Activated T-cell treated with anti-CD3 and anti-CD28 coated beads, Interleukin-2, amount 50 U/mL, for 48 hours (primary cell): ENCODE results near the gene ANKLE2.

Experiments
- DNase-seq, 2 experiments: peaks; one replicate each; pipeline ENCODE4 v3.0.0-alpha.2; 2020

ANKLE2 gene

DNA sequence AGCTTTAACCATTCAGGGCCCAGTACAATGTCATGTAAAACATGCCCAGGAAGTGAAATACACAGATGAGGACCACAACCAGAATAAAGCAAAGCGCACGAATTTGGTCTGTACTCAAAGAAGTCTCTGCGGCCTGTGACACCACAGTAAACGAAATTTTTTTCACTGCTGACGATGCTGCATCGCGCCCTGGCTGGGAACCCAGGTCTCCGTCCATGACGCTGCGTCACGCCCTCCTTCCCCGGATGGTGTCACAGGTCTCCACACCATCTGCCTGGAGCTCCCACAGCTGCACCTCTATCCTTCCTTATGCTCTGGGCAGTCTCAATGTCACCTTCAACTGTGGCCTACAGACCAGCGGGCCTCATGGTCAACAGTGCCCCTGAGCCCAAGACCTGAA lies 17.8 kb downstream of the ANKLE2 start:
- DNase-seq, result no peak

DNA sequence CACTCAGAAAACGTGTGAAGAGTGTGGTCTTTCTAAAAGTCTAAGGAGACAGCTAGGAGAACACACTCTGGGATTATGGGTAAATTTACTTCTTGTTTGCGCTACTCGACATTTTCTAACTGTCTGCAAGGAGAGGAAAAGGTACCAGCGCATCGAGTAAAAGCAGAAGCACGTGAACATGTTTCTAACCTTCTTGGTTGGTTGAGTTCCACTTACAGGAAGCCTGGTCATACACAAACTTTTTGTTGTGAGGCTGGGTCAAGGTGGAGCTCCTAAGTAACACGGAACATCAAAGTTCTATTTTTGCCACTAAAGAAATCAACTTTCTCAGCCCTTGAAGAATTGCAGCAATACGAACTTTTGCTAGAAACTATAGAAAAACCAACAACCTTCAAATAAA lies 20.0 kb downstream of the ANKLE2 start:
- DNase-seq, result no peak

DNA sequence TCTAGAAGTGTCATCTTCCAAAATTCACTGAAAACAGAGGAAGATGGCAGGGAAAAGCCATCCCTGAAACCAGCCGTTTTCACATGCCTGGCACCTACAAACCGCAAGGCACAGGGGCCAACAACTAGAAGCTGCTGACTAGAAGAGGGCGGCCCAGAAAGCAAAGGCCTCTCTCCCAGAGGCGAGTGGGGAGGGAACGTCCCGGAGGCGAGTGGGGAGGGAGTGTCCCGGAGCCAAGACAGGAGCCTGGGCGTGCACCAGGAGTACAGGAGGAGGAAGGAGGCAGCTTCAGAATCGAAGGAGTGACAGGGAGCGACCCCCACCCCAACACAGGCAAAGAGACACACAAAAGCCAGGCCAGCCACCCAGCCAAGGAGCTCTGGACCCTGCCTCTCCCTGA lies 21.0 kb downstream of the ANKLE2 start:
- DNase-seq, result no peak

DNA sequence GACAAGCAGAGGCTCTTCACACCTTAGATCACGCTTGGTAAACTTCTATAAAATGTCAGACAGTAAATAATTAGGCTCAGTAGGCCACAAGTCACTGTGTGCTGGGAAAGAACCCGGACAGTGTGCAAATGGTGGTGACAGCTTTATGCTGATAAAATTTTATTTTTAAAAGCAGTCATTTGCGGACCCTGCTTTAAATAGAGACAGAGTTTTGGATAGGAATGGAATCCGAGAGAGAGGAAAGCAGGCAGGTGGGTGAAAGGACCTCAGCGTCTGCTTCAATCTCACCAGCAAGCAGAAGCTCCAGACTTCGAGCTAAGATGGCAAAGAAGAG lies 21.4 kb downstream of the ANKLE2 start:
- no peak for DNase-seq

DNA sequence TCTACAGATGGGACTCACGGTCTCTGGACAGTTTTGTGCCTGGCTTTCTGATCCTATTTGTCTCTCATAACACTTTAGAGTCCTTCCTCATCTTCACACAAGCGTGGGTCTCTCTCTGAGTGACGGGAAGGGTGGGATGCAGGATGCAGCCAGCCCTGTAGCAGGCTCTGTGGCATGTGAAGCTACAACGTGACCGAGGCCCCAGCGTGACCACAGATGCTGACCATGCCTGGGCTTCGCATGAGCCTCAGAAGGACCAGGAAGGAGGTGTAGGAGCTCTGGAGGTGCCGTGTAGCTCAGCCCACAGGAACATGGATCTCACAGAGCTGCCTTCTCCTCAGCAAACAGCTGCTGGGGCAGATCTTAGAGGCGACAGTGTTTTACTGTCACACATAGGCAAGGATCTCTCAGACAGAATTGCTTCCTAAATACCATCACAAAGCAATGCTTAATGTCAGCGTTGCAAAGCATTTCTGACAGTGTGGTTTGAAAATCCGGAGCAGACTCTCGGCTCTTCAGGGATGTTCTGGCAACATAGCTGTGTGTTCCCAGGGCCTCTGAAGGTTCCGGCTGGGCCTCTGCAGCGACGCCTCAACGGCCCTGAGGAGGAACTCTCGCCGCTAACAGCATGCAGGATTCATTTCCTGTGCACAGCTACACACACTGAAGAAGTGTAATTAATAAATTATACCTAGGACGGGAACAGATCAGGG lies 21.9 kb downstream of the ANKLE2 start:
- no peak for DNase-seq

DNA sequence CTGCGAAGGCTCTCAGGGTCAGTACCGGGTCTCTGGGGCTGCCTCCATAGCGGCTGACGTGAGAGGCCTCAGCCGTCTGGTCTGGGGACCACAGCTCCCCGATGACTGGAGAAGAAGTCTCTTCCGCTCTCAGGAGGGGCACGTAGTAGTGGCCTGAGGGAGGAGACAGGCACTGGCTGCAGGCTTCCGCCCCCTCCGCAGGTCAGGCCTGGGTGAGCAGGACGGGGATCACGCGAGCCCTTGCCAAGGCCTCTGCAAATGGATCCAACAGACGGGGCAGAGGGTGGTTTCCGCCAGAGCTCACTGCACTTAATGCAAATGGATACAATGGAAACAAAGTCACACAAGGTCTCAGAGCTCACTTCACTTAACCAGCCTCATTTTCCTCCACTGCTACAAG lies 24.7 kb downstream of the ANKLE2 start:
- DNase-seq, result no peak

DNA sequence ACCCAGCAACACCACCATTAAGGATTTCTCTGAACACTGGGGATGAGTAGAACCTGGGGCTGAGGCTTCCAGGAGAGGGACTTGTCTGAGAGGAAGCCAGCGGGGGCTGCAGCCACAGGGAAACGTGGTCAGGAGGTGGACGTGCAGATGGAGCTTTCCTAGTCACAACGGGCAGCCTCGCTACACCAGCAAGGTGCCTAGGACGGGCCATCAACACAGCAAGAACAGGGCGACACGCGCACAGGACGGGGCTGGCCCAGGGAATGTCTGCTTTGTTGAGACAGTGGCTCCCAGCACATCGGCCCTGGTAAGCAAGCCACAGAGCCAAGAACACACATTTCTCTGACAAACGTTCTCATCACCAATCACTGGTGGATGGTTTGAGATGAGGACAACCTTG lies 25.3 kb downstream of the ANKLE2 start:
- no peak for DNase-seq

DNA sequence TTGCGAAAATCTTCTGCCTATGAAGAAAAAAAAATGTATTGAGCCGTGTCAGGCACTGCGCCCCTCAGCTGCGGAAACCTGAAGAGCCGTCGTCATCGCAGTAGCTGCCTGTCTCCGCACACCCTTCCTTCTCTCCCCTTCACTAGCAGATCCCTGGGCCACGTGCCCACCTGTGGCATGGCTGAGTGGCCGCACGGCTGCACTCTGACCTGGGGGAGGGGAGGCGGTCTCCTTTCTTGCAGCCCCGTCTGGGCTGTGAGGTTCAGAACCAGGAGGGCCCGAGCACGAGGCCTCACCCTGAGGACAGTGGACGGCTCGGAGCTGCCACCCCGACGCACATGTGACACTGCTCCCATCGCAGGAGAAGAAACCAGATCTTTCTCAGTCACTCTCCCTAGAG lies 26.1 kb downstream of the ANKLE2 start:
- no peak for DNase-seq

DNA sequence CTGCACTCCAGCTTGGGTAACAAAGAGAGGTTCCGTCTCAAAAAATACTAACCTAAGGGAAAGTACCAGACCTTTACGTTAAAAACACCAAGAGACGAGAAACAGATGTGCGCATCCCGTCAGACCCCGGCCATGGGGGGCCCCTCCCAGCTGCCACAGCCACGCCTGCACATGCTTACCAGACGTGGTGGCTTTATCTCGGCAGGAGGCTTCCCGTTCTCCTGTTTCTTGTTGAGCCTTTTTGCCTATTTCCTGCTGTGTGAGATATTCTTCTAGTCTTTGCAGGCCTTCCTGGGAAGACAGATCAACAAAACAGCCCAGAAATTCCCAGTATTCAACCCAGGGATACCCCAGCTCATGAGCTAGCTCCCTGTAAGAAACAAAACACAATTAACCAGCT lies 27.4 kb downstream of the ANKLE2 start:
- DNase-seq, result no peak

DNA sequence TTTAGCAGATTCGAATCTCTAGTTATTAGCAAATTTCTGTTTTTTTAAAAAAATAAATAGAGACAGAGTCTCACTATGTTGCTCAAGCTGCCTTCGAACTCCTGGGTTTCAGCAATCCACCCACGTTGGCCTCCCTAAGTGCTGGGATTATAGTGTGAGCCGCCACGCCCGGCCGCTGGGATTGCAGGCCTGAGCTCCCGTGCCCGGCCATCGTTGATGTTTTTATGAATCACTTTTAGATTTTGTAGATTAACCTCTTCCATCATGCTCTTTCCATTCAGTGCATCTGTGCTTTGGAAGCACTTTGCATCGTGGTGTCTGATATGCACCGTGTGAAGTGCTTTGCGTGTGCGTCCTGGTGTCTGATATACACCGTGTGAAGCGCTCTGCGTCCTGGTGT lies 30.1 kb downstream of the ANKLE2 start:
- DNase-seq, result no peak

DNA sequence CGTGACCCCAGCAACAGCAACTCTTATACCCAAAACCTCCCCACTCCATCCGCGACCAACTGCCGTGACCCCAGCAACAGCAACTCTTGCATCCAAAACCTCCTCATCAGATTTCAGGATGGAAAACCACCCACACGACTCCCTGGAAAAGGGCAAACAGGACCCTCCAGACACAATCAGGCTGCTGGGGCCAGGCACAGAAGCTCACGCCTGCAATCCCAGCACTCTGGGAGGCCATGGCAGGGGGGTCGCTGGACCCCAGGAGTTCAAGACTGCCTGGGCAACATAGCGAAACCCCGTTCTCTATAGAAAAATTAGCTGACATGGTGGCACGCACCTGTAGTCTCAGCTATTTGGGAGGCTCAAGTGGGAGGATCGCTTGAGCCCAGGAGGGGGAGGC lies 31.3 kb downstream of the ANKLE2 start:
- no peak for DNase-seq

DNA sequence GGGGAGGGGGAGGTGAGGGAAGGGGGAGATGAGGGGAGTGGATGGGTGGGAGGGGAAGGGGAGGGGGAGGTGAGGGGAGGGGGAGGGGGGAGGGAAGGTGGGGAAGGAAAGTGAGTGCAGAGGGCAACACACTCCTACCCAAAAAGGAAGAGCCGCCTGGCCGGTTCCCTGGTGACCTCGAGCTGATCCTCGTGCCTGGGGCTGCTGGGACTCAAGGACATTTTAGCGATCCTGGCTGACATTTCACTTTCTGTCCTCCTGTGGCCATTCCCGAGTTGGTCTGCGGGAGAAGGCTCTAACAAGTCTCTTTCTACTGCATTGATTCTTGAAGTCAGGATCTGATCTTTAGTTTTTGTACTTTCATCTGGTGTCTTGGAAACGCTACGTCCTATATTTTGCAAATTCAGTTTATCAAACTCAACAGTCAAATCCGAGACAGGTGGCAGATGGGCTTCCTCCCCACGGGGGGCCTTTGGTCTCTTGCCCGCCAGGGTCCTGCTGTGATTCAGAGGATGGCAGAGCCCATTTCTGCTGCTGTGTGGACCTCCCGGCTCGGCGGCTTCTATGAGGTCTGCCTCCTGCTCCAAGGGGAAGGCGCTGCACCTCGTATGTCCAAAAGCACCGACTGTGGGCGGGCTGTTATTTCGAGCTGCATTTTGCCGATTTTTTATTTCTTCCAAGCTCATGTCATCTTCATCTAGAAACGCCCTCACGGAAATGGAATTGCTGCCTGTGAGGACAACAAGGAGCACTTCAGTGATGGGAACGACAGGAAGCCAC lies 31.9 kb downstream of the ANKLE2 start:
- no peak for DNase-seq

DNA sequence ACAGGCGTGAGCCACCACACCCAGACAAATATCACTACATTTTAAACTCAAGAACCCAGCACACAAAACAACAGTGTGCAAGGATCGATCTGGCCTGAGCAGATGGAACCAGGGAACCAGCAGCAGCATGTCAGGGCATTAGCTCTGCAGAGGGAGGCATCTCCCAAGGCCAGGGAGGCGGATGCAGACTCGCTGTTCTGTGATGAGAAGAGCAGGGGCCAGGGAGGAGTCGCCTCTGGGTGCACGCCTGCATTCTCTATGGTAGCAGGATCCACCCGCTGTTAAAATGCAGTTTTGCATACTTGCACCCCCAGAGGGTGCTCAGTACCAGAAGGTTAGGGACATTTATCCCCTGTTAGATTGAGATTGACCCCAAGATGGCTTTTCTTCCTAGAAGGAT lies 33.1 kb downstream of the ANKLE2 start:
- DNase-seq, result no peak

DNA sequence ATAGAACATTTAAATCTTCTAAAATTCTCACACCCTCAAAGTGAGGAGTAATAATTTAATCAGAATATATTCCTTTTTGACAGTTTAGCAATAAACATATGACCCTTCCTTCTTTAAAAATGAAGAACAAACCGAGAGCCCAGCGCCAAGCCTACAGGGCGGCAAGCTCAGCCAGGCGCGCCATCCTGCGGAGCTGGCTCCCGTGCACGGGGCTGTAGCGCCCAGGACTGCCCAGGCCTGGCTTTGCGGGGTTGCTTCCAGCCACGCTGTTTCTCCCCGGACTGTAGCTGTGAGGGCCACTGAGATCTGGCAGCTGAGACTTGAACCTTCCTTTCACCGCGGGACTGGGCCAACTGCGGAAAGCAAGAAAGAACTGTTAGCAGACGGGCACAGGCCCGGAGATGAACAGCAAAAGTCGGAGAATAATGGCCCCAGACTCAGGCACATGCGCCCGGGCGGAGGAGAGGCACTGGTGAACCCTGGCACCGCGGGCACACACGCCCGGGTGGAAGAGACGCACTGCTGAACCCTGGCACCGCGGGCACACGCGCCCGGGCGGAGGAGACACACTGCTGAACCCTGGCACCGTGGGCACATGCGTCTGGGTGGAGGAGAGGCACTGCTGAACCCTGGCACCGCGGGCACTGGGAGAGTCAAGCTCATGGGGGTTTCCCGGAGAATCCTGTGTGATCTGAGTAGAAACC lies 34.4 kb downstream of the ANKLE2 start:
- DNase-seq, result no peak

DNA sequence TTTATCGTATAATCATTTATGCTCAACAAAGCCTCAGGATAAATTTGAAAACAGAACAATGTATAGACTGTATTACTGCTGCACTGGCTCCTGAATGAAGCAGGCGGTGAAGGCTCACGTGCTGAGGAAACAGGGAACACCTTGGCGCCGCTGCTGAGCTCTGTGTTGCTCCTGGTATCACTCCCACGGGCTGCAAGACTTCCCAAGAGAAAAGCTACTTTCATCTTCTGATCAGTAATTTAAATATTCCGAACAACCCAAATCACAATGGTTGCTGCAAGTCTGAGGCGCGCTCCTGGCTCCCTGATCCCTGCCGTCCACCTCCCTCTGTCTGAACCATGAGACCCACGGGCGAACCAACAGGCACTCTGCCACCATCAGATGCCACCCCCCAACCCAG lies 35.2 kb downstream of the ANKLE2 start:
- DNase-seq, result no peak

DNA sequence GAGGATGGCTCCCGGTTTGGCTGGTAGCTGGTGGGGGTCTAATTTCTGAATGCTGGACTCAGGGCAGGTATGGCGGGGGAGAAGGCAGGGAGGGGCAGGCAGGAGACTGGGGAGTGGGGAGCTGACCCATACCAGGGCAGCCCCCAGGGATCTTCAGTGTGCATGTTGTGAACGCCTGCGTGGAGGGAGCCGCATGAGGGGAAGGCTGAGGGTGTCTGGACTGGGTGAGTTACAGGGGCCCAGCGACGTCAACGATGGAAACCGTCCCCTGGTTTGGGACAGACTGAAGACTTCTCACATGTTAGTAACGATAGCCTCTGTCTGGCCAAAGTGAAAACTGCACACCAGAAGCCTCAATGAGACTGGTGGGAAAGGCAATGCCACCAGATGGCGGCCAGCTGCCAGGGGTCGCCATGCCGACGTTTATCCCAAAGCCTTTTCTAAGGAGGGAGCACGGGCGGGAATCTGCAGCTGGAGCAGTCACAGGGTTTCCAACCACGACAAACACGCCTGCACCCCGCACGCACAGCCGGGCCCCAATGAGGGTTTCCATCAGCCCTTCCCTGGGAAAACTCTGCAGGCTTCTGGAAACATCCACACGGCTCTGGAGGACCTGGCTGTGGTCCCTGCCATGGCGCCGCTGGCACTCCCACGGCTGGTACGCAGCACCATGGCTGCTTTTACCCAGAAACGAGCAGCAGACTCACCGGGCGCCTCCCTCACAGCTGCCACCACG lies 37.0 kb downstream of the ANKLE2 start:
- DNase-seq, result no peak

DNA sequence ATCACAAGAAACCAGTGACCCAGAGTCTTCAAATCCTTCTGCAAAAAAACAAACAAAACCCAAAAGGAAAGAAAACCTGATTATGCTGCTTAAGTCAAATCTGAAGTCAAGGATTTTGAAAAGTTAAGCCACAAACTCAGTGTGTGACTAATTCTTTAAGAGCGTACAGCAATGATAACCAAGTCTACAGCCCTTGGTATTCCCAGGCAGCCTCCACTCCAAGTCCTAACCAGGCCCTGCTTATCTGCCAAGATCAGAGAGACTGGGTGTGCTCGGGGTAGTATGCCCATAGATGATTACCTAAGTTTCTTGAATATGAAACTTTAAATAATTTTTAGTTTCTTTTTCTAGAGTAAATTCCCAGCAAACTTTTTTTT lies 37.9 kb downstream of the ANKLE2 start:
- DNase-seq, result no peak

DNA sequence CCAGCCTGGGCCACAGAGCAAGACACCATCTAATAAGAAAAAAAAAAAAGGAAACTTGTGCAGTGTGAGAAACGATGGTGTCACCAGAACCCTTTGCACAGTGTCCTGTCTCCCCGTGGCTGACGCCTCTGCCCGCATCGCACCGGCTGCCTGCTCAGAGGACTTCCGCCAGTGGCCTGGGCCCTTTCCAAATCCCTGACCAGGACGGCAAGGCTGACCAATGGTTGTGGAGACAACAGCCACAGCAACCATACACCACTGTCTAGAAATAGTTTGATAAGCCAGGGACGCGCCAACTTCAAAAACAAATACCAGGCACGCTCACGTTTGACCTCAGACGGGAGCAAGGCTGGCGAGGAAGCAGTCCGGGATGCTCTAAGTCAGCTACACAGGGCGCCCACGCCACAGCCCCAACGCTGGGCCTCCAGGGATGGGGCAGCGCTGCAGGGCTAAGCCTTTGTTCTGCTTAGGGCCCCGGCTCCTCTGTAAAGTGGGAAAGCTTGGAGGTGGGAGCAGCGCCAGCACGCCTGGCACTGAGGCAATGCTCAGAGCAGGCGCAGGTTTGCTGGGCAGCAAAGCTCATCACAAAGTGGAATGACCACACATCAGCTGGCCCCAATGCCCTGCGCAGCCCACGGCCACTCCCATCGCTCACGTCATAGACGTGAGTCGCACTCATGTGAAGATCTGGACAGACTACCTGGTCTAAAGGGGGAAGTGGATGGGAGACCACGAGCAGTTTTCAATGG lies 38.4 kb downstream of the ANKLE2 start:
- DNase-seq, result no peak

DNA sequence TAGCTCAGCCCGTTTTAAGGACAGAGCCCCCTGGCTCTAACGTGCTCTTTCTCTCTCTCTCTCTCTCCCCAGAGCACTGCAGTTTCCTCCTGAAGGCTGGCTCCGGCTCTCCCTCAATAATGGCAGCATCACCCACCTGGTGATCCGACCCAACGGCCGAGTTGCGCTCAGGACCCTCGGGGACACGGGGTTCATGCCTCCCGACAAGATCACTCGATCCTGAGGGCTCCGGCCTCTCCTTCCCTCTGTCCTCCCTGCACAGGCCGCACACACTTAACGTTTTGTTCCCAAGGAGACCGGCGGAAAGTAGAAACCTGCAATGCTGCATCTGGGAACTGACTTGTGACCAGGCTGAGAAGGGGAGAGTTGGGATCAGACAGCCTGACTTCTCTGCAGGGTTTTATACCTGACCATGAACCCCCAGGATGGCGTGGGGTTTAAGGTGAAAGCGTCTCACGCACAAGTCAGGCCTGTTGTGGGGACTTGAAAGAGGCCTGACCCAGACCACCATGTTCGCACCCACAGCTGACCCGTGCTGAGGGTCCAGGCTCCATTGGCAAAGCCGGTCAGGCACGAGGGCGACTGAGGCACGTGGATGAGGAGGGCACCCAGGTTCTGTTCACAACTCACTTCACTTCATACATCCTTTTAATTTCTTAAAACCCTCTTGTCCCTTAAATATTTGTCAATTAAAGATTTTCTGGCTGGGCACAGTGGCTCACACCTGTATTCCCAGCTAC lies 40.9 kb downstream of the ANKLE2 start:
- DNase-seq, result no peak

DNA sequence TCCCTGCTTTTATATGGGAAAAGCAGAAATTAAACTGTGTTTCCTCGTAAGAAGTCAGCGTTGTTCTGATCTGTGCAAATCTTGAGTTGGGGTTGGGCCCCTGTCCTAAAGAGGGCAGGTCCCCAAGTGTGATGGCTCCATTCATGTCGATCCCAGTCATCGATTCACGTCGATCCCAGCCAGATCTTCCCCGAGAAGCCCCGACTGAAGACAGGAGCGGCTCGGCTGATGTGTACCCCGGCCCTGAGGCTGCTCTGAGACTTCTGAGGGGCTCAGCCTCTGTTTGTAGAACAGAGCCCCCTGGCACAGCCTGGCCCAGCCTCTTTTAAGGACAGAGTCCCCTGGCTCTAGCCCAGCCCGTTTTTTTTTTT lies 41.7 kb downstream of the ANKLE2 start:
- DNase-seq, result no peak

DNA sequence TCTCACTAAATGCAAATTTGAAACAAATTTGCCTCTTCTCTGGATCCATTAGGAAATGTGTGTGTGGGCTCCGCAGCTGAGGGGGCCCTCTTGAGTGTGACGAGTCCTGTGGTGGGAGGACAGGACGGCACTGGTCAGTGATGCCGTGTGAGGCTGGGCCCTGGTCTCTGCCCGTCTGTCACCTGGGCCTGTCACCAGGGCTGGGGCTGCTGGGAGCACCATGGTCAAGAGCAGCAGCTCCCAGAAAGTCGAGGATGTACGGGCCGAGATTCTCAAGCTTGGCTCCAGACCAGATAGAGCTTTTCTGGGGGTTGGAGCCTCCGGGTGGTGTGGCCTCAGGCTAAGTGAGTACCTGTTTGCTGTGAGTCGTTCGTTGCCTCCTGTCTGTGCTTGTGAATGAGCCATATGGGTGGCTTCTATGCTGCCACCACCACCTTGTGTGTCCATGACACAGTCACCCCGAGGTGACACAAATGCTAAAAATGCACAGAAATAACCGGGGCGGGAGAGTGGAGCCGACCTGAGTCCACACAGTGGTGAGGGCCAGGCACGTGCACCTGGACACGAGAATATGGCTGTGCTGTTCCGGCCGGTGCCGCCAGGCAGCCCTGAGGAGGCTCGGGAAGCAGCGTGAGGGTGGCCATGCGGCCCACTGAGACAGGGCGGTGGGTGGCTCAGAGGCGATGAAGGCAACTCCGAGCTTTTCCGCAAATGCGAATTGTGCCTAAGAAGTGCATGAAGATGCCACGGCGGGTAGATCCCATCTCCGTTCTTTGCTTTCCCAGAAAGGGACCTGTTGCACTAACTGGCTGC lies 42.3 kb downstream of the ANKLE2 start:
- DNase-seq, result no peak
